OCI-M2 (cell line): ENCODE results near the gene C6orf89.

Experiments used
- DNase-seq: peaks from one replicate; lab custom pipeline; 2025; ENCODE audit not compliant: unreplicated experiment; lab: John Stamatoyannopoulos, UW

Gene C6orf89, protein sequence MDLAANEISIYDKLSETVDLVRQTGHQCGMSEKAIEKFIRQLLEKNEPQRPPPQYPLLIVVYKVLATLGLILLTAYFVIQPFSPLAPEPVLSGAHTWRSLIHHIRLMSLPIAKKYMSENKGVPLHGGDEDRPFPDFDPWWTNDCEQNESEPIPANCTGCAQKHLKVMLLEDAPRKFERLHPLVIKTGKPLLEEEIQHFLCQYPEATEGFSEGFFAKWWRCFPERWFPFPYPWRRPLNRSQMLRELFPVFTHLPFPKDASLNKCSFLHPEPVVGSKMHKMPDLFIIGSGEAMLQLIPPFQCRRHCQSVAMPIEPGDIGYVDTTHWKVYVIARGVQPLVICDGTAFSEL

DNA sequence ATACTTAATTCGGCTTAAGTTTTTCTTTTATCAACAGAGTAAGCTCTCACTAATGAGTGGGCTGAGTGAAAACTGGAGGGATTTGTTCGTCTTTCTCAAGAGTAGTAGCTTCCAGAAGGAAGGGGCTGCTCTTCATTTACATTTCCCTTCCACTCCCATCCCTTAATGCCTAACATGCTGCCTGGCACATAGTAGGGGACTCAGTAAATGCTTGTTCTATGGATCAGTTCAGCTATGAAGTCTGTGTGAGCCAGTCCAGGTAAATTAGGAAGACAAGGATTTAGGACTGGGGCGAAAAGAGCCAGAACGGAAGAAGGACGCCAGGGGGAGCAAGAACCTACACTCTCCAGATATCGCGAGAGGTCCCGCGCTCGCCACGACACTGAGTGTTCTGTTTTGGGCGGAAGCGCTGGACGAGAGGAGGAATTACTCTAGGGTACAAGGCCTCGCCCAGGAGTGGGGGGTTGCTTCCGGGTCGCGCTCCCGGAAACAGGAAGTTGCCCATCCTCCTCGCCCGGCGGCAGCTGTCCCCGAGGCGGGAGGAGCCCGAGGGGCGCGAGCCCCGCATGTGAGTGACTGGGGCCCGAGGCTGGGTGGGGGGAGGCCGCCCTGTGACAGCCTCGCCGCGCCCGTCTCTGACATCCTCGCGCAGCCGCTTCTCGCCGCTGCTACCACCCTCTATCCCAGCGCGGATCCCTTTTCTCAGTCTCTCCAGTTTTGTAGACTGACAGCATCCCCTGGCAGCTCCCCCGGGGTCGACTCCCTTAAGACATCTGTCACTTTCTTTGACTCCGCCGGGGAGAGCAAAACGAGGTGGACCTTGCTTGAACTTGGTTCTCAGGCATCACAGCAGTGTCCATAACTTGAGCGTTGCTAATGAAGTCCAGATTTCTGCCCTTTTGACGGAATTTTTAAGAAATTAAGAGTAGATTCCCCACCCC lies at the start of gene C6orf89:
C6orf89 (plus strand) TSS at position 492 of the 941 bp plus-strand sequence. CDS start 13,493 bp downstream, outside the sequence.
- peak; percentile 92 for DNase-seq

DNA sequence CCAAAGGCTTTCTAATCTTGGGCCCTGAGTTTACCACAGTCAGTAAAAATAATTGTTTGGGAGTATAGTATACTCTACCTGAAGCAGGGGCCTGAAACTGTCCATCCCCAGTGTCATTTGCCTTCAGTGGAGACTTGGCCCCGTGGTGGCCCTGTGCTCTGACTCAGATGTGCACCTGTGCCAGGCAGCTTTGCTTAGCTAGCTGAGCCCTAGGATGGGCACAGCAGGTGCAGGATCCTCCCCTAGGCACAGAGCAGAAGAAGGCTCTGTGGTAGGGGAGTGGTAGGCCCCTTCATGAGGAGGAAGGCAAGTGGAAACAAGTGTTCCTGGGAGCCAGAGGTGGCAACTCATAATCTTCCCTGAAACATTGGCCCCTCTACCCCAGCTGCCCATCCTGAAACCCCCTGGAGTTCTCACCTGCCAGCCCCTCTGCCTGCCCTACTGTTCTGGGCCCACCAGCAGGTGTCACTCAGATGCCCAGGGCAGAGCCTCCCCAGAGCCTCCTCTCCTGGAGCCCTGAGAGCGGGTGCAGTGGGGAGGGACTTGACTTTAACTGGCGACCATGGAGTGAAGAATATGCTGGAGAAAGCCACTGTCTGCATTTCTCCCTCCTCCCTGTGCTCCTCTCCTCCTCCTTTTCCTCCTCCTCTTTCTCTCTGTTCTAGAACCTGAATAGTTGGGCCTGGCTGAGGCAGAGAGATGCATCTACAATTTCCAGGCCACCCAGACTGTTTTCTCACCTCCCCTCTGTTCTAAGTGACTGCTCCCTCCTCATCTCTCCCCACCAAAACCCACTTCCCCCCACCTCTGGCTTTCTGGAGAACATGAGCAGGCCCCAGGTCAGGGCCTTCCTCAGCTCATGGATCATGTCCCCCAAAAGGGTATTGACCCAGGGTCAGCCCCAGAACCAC lies 49.4 kb upstream of the C6orf89 start:
- no peak for DNase-seq

DNA sequence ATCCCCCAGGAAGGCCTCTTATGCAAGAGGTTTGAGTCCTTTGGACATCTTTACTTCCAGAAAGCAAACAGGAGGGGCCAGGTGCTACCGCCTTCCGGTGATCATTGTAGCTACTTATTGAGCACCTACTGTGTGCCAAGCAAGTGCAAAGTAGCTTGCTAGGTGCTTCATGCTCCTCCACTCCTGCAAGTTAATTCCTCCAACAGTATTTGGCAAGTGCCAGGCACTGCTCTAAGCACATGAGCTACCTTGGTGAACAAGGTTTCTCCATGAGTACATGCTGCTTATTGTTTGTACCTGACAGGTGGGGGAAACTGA lies 48.8 kb upstream of the C6orf89 start:
- no peak for DNase-seq

DNA sequence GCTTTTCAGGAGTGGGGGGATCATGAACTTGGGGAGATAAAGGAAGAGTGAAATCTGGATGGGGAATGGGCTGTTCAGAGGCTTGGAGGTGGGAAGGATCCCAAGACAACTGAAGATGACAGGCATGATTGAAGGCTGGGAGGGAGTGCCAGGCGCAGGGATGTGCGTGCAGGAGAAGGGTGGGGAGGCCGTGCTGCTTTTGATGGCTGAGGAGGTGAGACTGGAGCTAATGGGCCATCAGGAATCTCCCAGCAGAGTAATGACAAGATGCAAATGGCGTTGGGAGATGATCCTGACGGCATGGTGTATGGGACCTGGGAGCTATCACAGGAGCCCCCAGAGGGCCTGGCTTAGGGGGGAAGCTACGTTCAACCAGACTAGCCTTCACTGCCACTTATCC lies 48.1 kb upstream of the C6orf89 start:
- no peak for DNase-seq

DNA sequence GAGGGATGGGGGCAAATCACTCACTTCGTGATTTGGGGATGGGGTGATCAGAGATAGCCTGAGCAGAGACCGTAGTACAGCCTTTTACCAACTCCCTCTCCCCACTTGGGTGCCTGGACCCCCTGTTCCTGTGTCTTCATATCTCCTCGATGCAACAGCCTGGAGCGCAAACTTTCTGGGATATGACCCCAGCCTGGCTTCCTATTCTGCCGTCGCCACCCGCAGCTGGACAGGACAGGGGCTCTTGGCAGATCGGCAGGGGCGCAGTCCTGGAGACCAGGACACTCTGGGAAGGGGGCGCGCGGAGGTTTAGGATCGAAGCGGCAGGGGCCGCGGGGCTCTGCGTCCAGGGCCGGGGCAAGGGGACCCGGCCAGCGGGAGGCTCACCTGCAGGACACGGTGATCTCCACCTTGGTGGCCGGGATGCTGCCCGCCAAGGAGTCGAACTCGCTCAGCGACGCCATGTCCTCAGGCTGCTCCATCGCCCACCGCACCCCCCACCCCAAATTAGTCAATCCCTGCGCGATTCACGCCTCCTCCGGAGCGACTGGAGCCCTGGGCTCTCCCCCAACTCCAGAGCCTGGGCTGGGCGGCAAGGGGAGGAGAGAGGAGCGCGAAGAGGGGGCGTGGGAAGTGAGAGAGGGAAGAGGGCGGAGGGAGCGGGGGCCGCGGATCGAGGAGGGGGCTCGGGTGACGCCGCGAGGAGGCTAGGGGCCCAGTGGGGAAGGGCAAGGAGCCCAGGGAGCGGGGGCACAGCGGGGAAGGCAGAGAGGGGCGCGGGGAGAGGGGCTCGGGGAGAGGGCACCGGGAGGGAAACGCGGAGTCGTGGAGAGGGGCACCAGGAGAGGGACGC lies 46.6 kb upstream of the C6orf89 start, which contains the start of gene CPNE5:
CPNE5 (minus strand) TSS at position 549 of the 853 bp plus-strand sequence; CDS start at position 482, 67 bp downstream.
- no peak for DNase-seq

DNA sequence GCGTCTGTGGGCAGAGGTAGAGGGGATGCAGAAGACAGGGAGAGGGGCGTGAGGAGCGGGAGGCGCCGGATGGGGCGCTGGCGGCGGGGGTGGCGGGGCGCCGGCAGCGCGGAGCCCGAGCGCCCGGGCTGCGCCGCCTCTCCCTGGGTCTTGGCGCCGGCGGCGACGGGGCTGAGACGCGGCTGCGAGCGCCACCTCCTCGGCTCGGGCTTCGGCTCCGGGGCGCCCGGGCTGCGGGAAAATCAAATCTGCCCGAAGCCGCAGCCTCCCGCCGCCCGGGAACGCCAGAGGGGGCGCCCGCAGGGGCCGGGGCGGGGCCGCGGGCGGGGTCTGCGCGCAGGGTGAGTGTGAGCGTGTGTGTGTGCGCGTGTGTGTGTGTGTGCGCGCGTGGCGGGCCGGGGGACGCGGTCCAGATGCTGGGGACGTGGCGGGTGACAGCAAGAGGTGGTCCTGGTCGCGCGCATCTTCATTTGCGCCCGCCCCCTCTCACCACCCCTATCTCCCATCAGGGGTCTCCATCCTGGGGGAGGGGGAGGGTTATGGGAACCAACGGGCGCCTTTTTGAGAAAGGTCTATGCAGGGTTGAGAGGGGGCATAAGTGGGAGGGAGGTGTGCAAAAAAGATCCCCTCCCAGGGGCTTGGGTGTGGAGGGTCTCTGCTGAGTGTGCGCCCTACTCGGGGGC lies 45.9 kb upstream of the C6orf89 start:
- no peak for DNase-seq

DNA sequence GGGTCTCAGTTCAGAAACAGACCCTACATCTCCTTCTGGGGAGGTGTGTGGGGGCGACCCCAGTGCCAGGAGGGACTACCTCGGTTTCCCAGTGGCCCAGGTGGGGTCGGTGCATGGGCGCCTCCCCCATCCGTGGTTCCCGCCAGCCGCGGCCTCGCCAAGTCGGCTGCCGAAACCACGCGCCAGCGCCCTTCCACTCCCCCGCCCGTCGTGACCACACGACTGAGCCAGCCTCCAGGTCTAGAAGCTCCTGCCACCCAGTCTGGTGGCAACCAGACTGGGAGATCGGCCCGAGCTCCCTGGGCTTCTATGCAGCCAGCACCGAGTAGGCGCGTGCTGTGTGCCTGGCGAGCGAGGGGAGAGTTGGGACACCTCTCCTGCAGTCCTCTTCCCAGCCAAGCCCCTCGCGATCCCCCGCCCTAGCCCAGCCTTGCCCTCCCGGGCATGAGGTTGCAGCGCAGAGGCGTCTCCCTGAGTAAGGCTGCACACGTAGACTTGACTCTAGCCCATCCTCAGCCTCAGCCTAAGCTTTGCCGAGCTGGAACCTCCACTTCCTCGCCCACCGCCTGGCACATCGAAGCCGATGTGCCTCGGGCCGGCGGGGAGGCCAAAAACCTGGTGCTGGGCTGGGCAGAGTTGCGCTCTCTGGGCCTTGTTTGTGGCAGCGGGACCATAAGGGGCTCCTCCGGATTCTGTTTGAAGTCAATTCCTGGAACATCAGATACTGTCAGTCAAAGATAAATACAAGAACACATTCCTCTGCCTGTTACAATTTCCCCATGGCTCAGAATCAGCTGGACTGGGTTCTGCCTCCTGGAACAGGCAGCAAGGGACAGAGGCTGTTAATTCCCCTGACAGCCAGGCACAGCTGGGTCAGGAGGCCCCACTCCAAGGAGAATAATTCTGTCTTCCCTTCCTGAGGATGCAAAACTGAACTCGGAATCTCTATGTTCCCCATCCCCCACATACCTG lies 45.0 kb upstream of the C6orf89 start:
- no peak for DNase-seq

DNA sequence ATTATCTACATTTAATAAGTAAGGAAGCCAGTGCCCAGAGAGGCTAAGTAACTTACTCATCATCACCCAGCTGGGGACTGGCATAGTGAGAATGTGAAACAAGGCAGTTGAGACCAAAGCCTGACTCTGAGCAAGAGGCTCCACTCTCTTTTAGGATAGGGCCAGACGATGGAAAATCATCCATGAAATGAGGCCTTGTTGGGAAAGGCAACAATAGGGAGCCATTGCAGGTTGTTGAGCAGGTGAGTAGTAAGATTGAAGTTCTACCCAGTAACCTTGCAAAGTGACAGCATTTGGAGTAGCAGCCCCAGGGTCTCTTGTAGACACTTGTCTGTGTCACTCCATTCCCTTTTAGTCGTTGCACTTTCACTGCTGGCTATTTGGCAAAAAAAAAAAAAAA lies 44.0 kb upstream of the C6orf89 start:
- no peak for DNase-seq

DNA sequence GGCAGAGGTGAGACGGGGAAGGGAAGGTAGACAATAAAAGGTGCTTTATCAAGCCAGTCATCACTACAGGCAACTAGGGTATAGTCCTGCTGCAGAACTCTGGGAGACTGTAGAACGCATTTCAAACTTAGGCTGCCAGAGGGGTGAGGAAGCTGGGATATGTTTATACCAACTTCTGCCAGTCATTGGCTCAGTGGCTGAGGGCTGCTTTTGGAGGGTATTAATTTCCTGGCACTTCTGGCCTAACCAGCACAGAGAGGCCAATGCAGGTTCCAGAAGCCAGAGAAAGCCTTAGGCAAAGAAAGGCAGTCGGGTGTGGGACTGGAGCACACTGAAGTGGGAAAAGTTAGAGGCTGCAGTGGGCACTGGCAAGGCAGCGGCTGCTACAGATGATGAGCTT lies 42.6 kb upstream of the C6orf89 start:
- no peak for DNase-seq

DNA sequence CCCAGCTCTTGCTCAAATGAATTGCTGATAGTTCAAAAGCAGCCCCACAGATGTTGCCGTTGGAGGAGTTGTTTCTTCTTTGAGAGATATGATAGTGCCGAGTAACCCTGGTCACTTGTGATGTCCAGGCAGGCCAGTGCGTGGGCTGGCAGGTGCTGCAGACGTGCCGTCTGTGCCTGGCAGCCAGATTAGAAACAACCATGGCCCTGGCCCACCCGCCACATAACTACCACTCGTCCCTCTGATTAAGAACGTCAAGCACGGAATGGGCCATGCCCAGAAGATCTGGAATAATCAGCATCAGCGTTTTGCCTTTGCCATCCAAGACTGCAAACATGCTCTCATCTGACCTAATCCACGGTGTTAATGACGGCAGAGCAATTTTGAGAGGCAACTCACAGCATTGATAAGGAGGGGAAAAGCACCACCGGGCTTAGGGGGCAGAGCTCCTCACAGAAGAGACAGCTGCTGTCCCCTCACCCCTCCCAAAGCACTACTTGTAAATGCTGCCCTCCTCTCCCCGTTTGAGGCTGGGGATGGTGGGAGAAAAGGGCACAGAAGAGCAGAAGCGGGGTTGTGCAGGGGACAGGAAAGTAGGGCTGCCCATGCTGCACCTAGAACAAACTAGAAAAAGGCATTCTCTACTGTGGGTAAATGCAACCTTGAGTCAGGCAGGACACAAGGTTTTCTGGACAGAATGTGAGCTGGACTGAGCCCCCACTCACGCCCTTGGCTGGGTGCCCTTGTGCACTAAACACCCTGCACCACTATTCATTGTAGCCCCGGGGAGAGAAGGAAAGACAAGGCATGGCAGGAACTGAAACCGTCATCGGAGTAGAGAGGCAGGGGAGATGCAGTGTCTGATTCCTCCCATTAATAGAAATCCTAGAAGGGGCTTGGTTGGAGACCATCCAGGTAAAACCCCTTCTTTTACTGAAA lies 41.3 kb upstream of the C6orf89 start:
- DNase-seq, result no peak

DNA sequence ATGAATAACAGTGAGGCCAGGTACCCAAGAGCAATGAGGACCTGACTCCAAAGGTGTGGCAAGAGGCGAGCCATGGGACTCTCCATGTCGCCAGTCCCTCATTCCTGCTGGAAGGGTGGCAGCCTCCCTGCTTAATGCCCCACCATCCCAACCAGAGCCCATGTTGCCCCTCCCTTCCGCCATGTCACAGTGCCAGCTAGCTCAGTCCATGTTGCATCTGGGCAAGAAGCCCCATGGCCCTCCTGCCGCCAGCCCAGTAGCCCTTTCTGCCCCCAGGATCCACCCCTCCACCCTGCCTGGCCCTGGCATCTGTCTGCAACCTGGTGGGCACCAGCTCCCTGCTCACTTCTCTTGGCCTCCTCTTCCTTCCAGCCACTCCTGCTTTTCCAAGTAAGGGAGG lies 40.5 kb upstream of the C6orf89 start:
- DNase-seq, result no peak

DNA sequence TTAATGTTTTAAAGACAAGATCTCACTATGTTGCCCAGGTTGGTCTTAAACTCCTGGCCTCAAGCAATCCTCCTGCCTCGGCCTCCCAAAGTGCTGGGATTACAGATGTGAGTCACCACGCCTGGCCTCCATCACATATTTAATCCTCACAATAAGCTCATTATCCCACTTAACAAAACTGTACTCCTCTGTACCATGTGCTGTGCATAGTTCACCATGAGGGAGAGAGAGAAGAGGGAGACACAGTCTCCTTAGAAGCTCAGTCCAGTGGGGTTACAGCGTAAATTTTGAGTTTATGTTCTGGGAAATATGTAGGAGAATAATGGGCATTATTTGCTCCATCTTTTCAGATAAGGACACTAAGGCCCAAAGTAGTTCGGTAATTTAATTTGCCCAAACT lies 38.6 kb upstream of the C6orf89 start:
- no peak for DNase-seq

DNA sequence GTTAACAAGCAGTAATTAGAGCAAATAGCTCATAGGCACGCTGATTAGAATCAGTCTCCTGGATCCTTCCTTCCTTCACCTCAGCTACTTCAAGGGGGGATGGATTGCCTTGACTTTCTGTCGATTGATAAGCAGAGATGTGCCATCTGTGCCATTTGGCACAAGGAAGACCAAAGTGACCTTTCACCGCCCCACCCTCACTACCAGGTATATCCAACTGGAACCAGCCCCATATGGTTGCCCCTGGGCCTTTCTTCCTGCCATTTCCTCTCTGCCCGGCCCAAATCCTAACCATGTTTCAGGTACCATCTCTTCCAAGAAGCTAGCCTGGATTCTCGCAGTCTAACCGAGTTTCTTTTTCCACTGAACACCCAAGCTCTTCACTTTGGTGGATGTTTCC lies 37.8 kb upstream of the C6orf89 start:
- DNase-seq, result no peak

DNA sequence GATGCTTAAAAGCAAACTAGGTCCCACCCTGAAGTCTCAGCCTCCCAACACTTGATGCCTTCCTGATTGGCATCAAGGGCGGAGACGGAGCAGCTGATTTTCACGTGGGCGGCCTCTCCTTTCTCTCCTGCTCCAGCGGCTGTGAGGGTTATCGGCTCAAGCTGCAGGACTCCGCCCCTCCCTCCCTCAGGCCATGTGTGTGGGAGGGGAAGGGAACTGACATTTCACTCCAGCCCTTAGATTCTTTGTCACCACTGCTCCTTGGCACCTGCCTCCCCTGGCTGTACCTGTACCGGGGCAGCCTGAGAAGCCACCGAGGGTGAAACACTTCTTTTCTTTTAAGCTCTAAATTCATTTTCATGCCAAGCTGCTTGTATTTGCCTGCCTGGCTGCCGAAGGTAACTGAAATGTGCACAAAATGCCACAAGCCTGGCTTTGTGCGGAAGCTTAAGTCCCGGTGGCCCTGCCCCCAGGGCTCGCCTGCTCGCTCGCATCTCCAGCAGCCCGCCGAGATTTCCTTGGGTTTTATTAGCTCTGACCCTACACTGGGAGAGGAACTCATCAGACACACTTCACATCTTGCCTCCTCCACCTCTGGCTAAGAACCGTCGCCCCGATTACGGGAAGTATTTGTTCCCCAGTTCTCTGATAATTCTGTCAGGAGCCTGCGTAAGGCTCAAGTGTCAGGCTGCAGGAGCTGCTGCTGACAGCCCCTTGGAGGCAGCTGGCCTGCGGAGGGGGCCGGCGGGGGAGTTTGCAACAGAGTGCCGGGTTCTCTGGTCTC lies 36.9 kb upstream of the C6orf89 start:
- DNase-seq, result peak; percentile 79

DNA sequence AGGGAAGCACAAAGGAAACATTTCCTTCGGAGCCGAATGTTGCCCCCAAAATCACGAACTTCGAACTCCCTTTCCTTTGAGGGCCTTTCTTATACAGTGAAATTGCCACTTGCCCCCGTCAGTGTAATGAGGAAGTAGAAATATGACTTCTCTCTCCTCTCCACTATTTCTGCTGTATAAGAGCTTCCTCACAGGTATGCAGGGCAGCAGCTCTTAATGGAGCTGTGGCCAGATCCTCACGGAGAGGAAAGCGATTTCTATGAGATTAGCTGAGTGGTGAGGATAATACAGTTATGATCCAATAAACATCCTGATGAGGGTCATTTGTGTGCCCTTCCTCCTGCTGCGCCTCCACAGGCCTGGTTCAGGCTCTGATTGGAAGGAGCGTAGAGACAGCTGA lies 35.7 kb upstream of the C6orf89 start:
- no peak for DNase-seq

DNA sequence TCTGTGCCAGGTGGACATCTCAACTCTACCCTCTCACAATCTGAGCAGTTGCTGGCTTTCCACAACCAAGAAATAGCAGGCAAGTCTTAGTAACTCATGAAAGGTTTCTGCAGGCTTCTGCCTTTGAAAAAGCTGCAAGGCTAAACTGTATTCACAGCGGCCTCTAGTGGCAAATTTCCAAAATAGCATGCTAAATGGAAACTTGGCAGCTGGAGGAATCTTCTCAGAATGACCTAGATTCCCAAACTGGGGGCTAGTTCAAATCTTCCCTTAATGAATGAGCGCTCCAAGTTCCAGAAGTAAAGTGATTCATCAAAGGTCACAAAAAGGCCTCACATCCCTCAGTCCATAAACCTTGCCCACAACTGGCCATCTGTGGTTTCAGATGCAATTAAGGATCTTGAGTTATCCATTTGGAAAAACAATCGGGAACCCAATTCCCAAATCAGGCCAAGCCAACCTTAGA lies 34.6 kb upstream of the C6orf89 start:
- peak; percentile 48 for DNase-seq
